GM12872 (cell line): ENCODE measurements around the gene IBA57.

Experiments used
- TF ChIP-seq, protein P1 (sequence below): IDR thresholded peaks from 3 replicates; pipeline ENCODE4 v1.5.1; 2011; ENCODE audit warnings: low read depth, mild to moderate bottlenecking, low read length, moderate library complexity; ENCODE audit not compliant: insufficient read depth

Gene IBA57

GRCh38 chr1:228225740-228226139, 60.1 kb downstream of the IBA57 start:
- TF ChIP-seq, protein P1, sequence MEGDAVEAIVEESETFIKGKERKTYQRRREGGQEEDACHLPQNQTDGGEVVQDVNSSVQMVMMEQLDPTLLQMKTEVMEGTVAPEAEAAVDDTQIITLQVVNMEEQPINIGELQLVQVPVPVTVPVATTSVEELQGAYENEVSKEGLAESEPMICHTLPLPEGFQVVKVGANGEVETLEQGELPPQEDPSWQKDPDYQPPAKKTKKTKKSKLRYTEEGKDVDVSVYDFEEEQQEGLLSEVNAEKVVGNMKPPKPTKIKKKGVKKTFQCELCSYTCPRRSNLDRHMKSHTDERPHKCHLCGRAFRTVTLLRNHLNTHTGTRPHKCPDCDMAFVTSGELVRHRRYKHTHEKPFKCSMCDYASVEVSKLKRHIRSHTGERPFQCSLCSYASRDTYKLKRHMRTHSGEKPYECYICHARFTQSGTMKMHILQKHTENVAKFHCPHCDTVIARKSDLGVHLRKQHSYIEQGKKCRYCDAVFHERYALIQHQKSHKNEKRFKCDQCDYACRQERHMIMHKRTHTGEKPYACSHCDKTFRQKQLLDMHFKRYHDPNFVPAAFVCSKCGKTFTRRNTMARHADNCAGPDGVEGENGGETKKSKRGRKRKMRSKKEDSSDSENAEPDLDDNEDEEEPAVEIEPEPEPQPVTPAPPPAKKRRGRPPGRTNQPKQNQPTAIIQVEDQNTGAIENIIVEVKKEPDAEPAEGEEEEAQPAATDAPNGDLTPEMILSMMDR = no peak

- TF ChIP-seq, protein P1 = no peak
These were observed 60.7 kb downstream of the IBA57 start for GRCh38 chr1:228226141-228226874.

DNA sequence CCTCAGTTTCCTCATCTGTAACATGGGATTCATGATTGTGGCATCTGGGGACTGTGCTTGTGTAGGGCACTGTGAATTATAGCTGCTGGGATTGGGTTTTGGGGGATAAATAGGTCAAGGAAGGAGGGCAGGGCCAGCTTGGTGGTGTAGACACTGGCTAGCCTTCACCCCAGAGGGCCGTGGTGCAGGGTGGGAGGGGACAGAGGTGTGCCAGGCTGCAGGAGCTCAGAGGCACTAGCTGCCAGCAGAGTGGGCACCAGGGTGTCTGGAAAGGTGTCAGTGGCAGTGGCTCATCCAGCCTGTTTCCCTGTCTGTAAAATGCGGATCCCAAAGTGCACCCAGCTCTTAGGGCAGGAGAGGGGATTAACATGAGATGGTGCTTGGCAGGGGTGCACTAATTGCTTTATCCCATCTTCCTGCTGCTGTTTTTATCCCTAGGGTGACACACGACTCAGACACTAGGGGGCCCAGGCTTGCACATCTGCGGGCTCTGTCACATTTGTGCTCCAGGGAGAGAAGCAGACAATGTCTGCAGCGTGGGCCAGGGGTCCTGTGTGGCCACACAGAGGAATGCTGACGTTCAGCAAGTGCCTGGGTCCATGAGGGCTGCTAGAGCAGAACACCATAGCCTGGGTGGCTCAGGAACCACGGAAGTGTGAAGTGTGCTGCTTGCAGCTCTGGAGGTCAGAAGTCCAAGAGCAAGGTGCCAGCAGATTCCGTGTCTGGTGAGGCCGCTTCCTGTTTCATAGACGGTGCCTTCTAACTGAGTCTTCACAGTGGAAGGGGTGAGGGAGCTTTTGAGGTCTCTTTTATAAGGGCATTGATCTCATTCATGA, 61.6 kb downstream of the IBA57 start:
- TF ChIP-seq, protein P1 = peak; percentile 24; the same call in 1 of the 3 replicates

- TF ChIP-seq, protein P1 = no peak
These were observed 63.0 kb downstream of the IBA57 start for GRCh38 chr1:228228601-228229074.

DNA sequence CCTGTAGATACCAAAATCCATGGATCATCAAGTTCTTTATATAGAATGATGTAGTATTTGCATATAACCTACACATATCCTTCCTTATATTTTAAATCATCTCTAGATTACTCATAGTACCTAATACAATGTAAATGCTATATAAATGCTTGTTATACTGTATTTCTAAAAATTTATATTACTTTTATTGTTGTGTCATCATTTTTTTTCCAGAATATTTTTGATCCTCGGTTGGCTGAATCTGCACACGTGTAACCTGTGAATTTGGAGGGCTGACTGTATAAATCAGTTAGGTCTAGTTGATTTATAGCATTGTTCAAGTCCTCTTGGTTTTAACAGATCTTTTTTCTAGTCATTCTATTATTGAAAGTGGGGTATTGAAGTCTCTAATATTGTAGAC, 65.6 kb downstream of the IBA57 start:
- TF ChIP-seq, protein P1 = no peak
